ENCODE data around the gene FGFR3. TPM values are rescaled to one million over a fixed set of nuclear protein-coding genes. Genes with fewer than 3 reads are reported as not detected.

FGFR3 gene
- total and polyA plus RNA-seq, 9 of the 15 experiments (the other 6 are each of a cell fraction or from before 2014, with no cell fraction given): 1.2 to 60.4 (median 12.7) TPM

DNA sequence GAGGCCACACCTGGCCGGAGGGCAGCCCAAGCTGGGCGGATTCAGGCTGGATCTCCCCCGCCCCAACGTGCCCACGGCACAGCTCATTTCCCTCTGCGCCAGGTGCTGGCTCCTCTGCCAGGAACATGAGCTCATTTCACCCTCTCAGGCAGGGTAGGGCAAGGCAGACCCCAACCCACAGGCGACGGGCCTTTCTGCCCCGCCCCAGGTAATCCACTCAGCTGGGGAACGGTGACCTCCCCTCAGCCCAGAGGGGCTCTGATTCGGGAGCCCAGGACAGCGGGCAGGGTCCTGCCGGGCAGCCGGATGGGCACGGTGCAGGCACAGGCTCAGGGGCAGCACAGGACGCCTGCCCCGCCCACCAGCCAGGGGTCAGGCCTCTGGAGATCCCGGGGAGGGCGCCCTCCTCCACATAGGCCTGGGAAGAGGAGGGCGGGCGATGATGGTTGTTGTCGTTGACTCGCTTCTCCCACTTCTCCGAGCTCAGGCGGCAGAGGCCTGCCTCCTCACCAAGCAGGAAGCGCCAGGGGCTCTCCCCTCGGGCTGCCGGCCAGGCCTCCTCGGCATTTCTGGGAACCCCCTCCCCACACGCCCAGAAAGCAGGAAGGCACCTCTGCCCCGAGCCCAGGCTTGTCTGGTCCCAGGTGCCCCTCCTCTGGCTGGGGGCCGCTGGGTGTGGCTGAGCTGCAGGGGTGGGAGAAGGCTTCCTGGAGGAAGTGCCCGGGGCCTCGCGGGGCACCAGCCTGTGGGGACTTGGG lies 40.6 kb upstream of the FGFR3 start:
- H3K4me2 ChIP-seq (ENCODE audit: insufficient read depth, low read length): no peak overlapping the region
- H3K9me3 ChIP-seq (replicated peaks; ENCODE audit: control insufficient read depth, insufficient read depth, low read depth, low read length): no peaks in the 10 kb centered on the region
- H3K27me3 ChIP-seq (ENCODE audit: control insufficient read depth in 2 of 2, insufficient read depth in 2 of 2, low read length in 2 of 2): no peaks in the 10 kb centered on the region
- ATAC-seq (peak; percentile 41), FAIRE-seq (no peak), DNase-seq (ENCODE audit: extremely low read depth in 1 of 4, low spot score in 3 of 4) (peak; percentile 49 to 65 (median 55))
- H3K27ac ChIP-seq (ENCODE audit: extremely low read depth, low read depth, low read length): peak overlapping the region; percentile 52; the same call in 2 of the 3 replicates
- intact Hi-C loops (cut with micrococcal nuclease) (no loop called here), in situ Hi-C loops (cut with MboI) (no loop called here)
- no peaks in the 10 kb centered on the region for H3K36me3 ChIP-seq (ENCODE audit: control insufficient read depth, insufficient read depth, low read length)
- CTCF ChIA-PET (ENCODE audit: low intra/inter-chr PET ratio): interaction anchor here (0.6 to 0.7 kb wide), 2 partner anchors 41 to 57 kb away, joined by 3 to 4 read pairs; no protein-coding TSS in a partner anchor
- 42% methylated on average over 31 of the region's 35 CpGs for WGBS (ENCODE audit: insufficient coverage, low coverage, missing lambda C conversion rate)
- peaks cover 5% of the 10 kb centered on the region for H3K9me1 ChIP-seq (ENCODE audit: control insufficient read depth, insufficient read depth, low read length)
- H3K4me3 ChIP-seq: no peak overlapping the region
- H4K20me1 ChIP-seq (replicated peaks; ENCODE audit: control insufficient read depth, insufficient read depth, low read length): no peaks in the 10 kb centered on the region
- POLR2A ChIA-PET: interaction anchor here (1.2 to 2.0 kb wide), 2 partner anchors 54 to 56 kb away, joined by 3 to 5 read pairs; no protein-coding TSS in a partner anchor
- peak overlapping the region; percentile 14 to 78; a peak in 3 of 4 replicates for H3K9ac ChIP-seq (ENCODE audit: insufficient read depth in 1 of 2, low read depth in 2 of 2, low read length in 2 of 2)
- peak overlapping the region; percentile 64 for H2AFZ ChIP-seq (ENCODE audit: low read depth, low read length)
- H3K79me2 ChIP-seq (ENCODE audit: control insufficient read depth, insufficient read depth, low read length): no peaks in the 10 kb centered on the region
- BruUV-seq (replicated peaks): no TSS peak
- H3K4me1 ChIP-seq (replicated peaks in 1 of 2; ENCODE audit: control insufficient read depth in 2 of 2, insufficient read depth in 2 of 2, low read length in 2 of 2): peaks cover 23 to 94% of the 10 kb centered on the region in 2 experiments
- TF ChIP-seq, protein P1, sequence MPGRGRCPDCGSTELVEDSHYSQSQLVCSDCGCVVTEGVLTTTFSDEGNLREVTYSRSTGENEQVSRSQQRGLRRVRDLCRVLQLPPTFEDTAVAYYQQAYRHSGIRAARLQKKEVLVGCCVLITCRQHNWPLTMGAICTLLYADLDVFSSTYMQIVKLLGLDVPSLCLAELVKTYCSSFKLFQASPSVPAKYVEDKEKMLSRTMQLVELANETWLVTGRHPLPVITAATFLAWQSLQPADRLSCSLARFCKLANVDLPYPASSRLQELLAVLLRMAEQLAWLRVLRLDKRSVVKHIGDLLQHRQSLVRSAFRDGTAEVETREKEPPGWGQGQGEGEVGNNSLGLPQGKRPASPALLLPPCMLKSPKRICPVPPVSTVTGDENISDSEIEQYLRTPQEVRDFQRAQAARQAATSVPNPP (IDR thresholded peaks at IDR 0.05; ENCODE audit: borderline replicate concordance, insufficient read depth, insufficient read length): no peak
- TF ChIP-seq STAT5A (IDR thresholded peaks at IDR 0.05; ENCODE audit: borderline replicate concordance, low read length) (no peak), EP400 (IDR thresholded peaks at IDR 0.05) (no peak), KDM2B (CRISPR knock-in tag; IDR thresholded peaks at IDR 0.05) (no peak), RBFOX2 (IDR thresholded peaks at IDR 0.05; ENCODE audit: low read depth, low read length) (peak; percentile 40; the same call in 1 of the 2 replicates), KDM1A (IDR thresholded peaks at IDR 0.05) (no peak), ATF7 (IDR thresholded peaks at IDR 0.05) (no peak), NFATC3 (IDR thresholded peaks at IDR 0.05) (no peak), SNRNP70 (optimal IDR thresholded peaks at IDR 0.05; ENCODE audit: low read depth, low read length) (no peak), ZNF75A (CRISPR knock-in tag; IDR thresholded peaks at IDR 0.05) (0 out of 2 replicates have a peak, but pooled peaks have one; percentile 26), RAD21 (CRISPR knock-in tag; conservative IDR thresholded peaks at IDR 0.05 in 1 of 2, IDR thresholded peaks at IDR 0.05 in 1 of 2) (0 out of 4 replicates have a peak, but pooled peaks of 1 of the 2 experiments have one; percentile 12), ZFX (CRISPR knock-in tag; IDR thresholded peaks at IDR 0.05) (peak; percentile 46; the same call in 1 of the 2 replicates)
- TF ChIP-seq, protein P2, sequence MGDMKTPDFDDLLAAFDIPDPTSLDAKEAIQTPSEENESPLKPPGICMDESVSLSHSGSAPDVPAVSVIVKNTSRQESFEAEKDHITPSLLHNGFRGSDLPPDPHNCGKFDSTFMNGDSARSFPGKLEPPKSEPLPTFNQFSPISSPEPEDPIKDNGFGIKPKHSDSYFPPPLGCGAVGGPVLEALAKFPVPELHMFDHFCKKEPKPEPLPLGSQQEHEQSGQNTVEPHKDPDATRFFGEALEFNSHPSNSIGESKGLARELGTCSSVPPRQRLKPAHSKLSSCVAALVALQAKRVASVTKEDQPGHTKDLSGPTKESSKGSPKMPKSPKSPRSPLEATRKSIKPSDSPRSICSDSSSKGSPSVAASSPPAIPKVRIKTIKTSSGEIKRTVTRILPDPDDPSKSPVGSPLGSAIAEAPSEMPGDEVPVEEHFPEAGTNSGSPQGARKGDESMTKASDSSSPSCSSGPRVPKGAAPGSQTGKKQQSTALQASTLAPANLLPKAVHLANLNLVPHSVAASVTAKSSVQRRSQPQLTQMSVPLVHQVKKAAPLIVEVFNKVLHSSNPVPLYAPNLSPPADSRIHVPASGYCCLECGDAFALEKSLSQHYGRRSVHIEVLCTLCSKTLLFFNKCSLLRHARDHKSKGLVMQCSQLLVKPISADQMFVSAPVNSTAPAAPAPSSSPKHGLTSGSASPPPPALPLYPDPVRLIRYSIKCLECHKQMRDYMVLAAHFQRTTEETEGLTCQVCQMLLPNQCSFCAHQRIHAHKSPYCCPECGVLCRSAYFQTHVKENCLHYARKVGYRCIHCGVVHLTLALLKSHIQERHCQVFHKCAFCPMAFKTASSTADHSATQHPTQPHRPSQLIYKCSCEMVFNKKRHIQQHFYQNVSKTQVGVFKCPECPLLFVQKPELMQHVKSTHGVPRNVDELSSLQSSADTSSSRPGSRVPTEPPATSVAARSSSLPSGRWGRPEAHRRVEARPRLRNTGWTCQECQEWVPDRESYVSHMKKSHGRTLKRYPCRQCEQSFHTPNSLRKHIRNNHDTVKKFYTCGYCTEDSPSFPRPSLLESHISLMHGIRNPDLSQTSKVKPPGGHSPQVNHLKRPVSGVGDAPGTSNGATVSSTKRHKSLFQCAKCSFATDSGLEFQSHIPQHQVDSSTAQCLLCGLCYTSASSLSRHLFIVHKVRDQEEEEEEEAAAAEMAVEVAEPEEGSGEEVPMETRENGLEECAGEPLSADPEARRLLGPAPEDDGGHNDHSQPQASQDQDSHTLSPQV (IDR thresholded peaks at IDR 0.05): peak; percentile 46
- TF ChIP-seq, protein P3, sequence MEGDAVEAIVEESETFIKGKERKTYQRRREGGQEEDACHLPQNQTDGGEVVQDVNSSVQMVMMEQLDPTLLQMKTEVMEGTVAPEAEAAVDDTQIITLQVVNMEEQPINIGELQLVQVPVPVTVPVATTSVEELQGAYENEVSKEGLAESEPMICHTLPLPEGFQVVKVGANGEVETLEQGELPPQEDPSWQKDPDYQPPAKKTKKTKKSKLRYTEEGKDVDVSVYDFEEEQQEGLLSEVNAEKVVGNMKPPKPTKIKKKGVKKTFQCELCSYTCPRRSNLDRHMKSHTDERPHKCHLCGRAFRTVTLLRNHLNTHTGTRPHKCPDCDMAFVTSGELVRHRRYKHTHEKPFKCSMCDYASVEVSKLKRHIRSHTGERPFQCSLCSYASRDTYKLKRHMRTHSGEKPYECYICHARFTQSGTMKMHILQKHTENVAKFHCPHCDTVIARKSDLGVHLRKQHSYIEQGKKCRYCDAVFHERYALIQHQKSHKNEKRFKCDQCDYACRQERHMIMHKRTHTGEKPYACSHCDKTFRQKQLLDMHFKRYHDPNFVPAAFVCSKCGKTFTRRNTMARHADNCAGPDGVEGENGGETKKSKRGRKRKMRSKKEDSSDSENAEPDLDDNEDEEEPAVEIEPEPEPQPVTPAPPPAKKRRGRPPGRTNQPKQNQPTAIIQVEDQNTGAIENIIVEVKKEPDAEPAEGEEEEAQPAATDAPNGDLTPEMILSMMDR (IDR thresholded peaks at IDR 0.05 in 2 of 3, conservative IDR thresholded peaks at IDR 0.05 in 1 of 3; ENCODE audit: insufficient read depth in 2 of 3, low read depth in 1 of 3, low read length in 3 of 3): peak in 2 of 3 experiments; percentile 20 to 28; a peak in 2 of 6 replicates
